Measurements from ENCODE around the gene HOOK1.

Gene HOOK1

DNA sequence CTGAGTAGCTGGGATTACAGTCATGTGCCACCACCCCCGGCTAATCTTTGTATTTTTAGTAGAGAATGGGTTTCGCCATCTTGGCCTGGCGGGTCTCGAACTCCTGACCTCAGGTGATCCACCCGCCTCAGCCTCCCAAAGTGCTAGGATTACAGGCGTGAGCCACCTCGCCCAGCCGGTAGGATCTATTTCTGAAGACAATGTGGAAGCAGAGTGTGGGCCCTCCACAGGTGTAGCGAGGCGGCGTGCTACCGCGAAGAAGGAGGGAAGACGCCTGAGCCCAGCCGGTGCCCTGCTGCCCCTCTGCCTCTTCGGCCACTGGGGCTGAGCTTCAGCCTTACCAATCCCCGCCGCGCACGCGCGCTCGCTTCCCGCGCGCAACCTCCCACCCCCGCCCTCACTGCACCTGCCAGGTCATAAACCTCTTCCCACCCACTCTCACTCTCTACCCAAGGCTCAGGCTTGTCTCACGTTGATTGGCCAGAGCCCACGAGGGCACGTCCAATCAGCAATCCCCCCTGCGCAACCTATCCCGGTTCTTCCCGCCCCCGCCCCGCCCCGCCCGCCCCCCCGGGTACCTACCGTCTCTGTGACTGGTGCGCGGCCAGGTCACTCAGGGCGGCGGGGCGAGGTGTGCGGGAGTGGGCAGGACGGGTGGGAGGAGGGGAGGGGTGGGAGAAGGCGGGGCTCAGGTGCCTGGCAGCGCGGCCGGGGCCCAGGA is 409 bp upstream of the HOOK1 start:
- no peak for DNase-seq (ENCODE audit: low read depth, low spot score)
- peak overlapping the region; percentile 74; the same call in 1 of the 2 replicates for H3K4me3 ChIP-seq
- H3K27ac ChIP-seq = no peak overlapping the region
- no peaks in the 10 kb centered on the region for H3K9me3 ChIP-seq (ENCODE audit: low read depth, low read length)
- TF ChIP-seq POLR2AphosphoS5 (IDR thresholded peaks at IDR 0.05; ENCODE audit: borderline replicate concordance, low read depth, low read length) (no peak), FOXP2 (optimal IDR thresholded peaks at IDR 0.05; ENCODE audit: control extremely low read depth, extremely low read length, insufficient read depth) (no peak), EZH2 (IDR thresholded peaks at IDR 0.05) (no peak)
- no peak overlapping the region for H3K9ac ChIP-seq (ENCODE audit: insufficient read length)
- no peaks in the 10 kb centered on the region for H3K36me3 ChIP-seq (ENCODE audit: insufficient read depth, low read length)

DNA sequence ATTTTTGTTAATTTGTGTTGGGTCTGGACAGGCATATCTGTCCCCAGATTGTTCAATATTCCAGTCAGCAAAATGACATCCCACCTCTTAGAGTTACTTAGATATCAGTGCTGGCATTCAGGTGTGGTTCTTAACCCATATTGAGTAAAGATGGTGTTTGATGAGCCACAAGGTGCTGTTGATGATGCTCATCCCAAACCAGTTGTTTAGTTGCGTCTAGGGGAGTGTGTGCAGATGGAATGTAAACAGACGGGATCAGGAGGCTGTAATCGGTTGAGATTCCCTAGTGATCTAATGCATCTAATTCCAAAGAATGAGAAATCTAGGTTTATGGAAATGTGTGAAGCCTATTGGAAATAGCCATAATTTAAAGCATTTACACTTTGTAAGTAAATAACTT is 1.1 kb downstream of the HOOK1 start:
- TF ChIP-seq EZH2 (IDR thresholded peaks at IDR 0.05) (no peak), FOXP2 (optimal IDR thresholded peaks at IDR 0.05; ENCODE audit: control extremely low read depth, extremely low read length, insufficient read depth) (no peak), POLR2AphosphoS5 (IDR thresholded peaks at IDR 0.05; ENCODE audit: borderline replicate concordance, low read depth, low read length) (no peak)
- peak overlapping the region; percentile 74 for H3K4me3 ChIP-seq
- no peak for DNase-seq (ENCODE audit: low read depth, low spot score)
- no peak overlapping the region for H3K27ac ChIP-seq
- no peaks in the 10 kb centered on the region for H3K9me3 ChIP-seq (ENCODE audit: low read depth, low read length)
- no peaks in the 10 kb centered on the region for H3K36me3 ChIP-seq (ENCODE audit: insufficient read depth, low read length)
- H3K9ac ChIP-seq (ENCODE audit: insufficient read length) = no peak overlapping the region

GRCh38 chr1:59816318-59816878 is 1.6 kb downstream of the HOOK1 start:
- Histone ChIP-seq H3K9ac (ENCODE audit: insufficient read length) (no peak overlapping the region), H3K4me3 (peak overlapping the region; percentile 74)

DNA sequence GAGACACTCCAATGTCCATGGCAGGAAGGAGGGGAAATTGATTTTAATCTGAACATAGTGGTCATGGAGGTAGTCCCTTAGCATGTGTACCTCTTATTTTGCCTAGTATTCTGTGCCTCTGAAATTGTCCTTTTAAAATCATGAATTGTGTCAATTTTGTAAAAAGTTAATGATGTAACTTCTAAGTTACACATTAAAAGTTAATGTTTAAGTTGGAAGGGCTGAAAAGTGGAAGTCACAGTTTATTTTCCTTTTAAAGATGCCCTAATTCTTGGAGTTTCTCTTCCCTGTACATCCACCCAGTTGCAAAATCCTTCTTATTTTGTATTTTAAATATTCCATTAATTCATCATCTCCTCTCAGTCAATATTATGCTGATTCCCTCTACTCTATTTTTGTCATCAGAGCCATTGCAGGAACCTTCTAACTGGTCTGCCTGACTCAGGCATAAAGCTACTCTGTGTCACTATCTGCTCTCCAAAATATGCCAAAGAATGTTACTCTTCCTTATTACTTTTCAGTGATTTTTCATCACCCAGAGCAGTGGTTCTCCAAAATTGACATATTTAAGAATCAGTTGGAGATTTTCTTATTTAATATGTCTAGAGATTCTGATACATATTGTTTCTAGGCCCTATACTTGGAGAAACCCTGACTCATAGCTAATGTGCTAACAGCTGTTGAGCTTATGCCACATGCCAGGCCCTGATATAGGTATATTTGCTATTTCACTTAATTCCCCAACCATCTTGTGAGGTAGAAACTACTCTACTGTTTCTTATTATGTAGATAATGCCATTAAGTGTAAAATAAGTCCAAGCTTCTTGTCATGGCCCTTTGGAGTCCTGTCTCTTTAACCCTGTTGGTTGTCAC is 5.1 kb downstream of the HOOK1 start:
- TF ChIP-seq POLR2AphosphoS5 (IDR thresholded peaks at IDR 0.05; ENCODE audit: borderline replicate concordance, low read depth, low read length) (no peak), FOXP2 (optimal IDR thresholded peaks at IDR 0.05; ENCODE audit: control extremely low read depth, extremely low read length, insufficient read depth) (no peak), EZH2 (IDR thresholded peaks at IDR 0.05) (no peak)

More at GRCh38 chr1:59816318-59816878, 1.6 kb downstream of the HOOK1 start:
- no peak overlapping the region for H3K27ac ChIP-seq
- DNase-seq (ENCODE audit: low read depth, low spot score) = no peak
- no peaks in the 10 kb centered on the region for H3K36me3 ChIP-seq (ENCODE audit: insufficient read depth, low read length)
- H3K9me3 ChIP-seq (ENCODE audit: low read depth, low read length) = no peaks in the 10 kb centered on the region
- TF ChIP-seq EZH2 (IDR thresholded peaks at IDR 0.05) = no peak
- no peak for TF ChIP-seq FOXP2 (optimal IDR thresholded peaks at IDR 0.05; ENCODE audit: control extremely low read depth, extremely low read length, insufficient read depth)
- no peak for TF ChIP-seq POLR2AphosphoS5 (IDR thresholded peaks at IDR 0.05; ENCODE audit: borderline replicate concordance, low read depth, low read length)

DNA sequence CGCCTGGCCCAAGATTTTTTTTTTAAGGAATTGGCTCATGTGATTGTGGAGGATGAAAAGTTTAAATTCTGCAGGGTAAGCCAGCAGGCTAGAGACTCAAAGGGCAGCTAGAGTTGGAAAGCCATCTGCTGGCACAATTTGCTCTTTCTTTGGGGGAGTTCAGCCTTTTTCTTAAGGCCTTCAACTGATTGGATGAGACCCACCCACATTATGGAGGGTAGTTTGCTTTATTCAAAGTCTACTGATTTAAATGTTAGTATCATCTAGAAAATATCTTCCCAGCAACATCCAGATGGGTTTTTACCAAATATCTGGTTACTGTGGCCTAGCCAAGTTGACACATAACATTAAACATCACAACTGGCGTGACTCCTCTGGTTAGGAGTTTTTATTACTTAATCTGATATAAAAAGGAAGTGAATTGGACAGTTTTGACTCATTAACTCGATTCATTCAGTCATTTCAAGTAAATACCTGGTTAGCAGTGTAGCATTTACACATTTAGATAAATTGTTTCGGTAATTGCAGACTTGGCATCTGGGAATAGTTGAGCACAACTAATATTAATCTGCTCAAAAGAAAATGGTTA is 12.4 kb downstream of the HOOK1 start:
- no peak overlapping the region for H3K27ac ChIP-seq
- no peaks in the 10 kb centered on the region for H3K9me3 ChIP-seq (ENCODE audit: low read depth, low read length)
- H3K9ac ChIP-seq (ENCODE audit: insufficient read length) = no peak overlapping the region
- no peak overlapping the region for H3K4me3 ChIP-seq
- H3K36me3 ChIP-seq (ENCODE audit: insufficient read depth, low read length) = peaks cover 7% of the 10 kb centered on the region; the same call in 1 of the 2 replicates
- TF ChIP-seq FOXP2 (optimal IDR thresholded peaks at IDR 0.05; ENCODE audit: control extremely low read depth, extremely low read length, insufficient read depth) (no peak), POLR2AphosphoS5 (IDR thresholded peaks at IDR 0.05; ENCODE audit: borderline replicate concordance, low read depth, low read length) (no peak), EZH2 (IDR thresholded peaks at IDR 0.05) (no peak)
- DNase-seq (ENCODE audit: low read depth, low spot score) = no peak

More for the DNA sequence above, 5.1 kb downstream of the HOOK1 start:
- Histone ChIP-seq H3K9me3 (ENCODE audit: low read depth, low read length) (no peaks in the 10 kb centered on the region), H3K27ac (no peak overlapping the region), H3K4me3 (no peak overlapping the region), H3K9ac (ENCODE audit: insufficient read length) (no peak overlapping the region), H3K36me3 (ENCODE audit: insufficient read depth, low read length) (peaks cover 4% of the 10 kb centered on the region; the same call in 1 of the 2 replicates)
- DNase-seq (ENCODE audit: low read depth, low spot score) = no peak

DNA sequence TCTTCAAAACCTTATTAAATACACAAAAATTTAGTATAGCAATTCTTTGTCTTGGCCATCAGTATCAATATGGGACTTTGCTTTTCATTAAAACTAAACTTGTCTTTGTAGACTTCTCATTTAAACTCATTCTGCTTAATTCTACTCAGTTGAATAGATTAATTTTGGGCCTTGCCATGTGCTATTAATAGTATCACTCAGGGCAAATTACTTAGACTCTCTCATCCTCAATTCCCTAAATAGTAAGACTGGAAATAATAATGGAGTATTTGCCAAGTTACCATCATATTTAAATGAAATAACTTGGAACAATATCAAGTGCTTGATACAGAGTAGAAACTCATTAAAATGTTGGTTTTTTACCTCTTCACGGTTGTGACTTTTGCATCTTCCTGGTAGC is 13.4 kb downstream of the HOOK1 start:
- Histone ChIP-seq H3K9ac (ENCODE audit: insufficient read length) (no peak overlapping the region), H3K9me3 (ENCODE audit: low read depth, low read length) (no peaks in the 10 kb centered on the region), H3K27ac (peak overlapping the region; percentile 96; the same call in 1 of the 2 replicates), H3K36me3 (ENCODE audit: insufficient read depth, low read length) (peaks cover 7% of the 10 kb centered on the region; the same call in 1 of the 2 replicates), H3K4me3 (no peak overlapping the region)
- DNase-seq (ENCODE audit: low read depth, low spot score) = no peak
- TF ChIP-seq POLR2AphosphoS5 (IDR thresholded peaks at IDR 0.05; ENCODE audit: borderline replicate concordance, low read depth, low read length) (no peak), FOXP2 (optimal IDR thresholded peaks at IDR 0.05; ENCODE audit: control extremely low read depth, extremely low read length, insufficient read depth) (no peak), EZH2 (IDR thresholded peaks at IDR 0.05) (no peak)

DNA sequence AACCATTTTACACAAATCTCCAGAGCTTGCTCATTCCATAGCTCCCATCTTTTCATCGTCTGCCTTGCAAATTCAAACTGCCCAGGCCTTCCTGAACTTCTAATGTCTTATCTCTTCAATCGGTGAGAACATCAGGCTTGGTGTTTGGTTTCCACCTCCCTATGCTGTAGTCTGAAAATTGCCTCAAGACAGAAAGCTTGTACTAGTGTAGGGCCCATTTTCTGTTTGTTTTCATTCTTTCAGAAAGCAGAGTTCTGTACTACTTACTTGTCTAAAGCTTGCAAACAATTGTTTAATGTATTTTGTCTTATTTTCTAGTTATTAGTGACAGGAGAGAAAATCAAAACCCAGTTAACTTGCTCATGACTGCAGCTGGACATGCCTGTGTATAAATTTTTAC is 16.8 kb downstream of the HOOK1 start:
- Histone ChIP-seq H3K9me3 (ENCODE audit: low read depth, low read length) (no peaks in the 10 kb centered on the region), H3K27ac (peak overlapping the region; percentile 96), H3K36me3 (ENCODE audit: insufficient read depth, low read length) (peaks cover 7% of the 10 kb centered on the region; the same call in 1 of the 2 replicates), H3K9ac (ENCODE audit: insufficient read length) (peak overlapping the region; percentile 56), H3K4me3 (peak overlapping the region; percentile 31)
- no peak for DNase-seq (ENCODE audit: low read depth, low spot score)
- TF ChIP-seq POLR2AphosphoS5 (IDR thresholded peaks at IDR 0.05; ENCODE audit: borderline replicate concordance, low read depth, low read length) (no peak), FOXP2 (optimal IDR thresholded peaks at IDR 0.05; ENCODE audit: control extremely low read depth, extremely low read length, insufficient read depth) (no peak), EZH2 (IDR thresholded peaks at IDR 0.05) (no peak)
